B cell (primary cell): Measurements from ENCODE around the gene TSEN15. TPM values are rescaled to one million over a fixed set of nuclear protein-coding genes. Genes with fewer than 3 reads are reported as not detected.

ENCODE experiments used
- ATAC-seq: fragments of 200-7000 bp; cut with Tn5 transposase; one replicate; pipeline ENCODE4 v1.10.0; 2021; ENCODE audit warnings: low read depth, mild to moderate bottlenecking, moderate number of reproducible peaks, moderate library complexity
- CTCF ChIA-PET: fragments of 350-600 bp; sonication (Branson Sonifier 250); formaldehyde crosslinking; loops from one replicate; lab custom pipeline; 2021; ENCODE audit warnings: antibody characterized with exemption, inconsistent platforms; lab: Charles Lee
- POLR2A ChIA-PET: fragments of 350-600 bp; sonication (Branson Sonifier 250); formaldehyde crosslinking; loops from one replicate; lab custom pipeline; 2021; ENCODE audit warnings: antibody characterized with exemption; lab: Charles Lee
- DNase-seq: peaks from one replicate; pipeline ENCODE4 v3.0.0; 2013
- H2AFZ ChIP-seq: 2 replicates; pipeline ENCODE4 v1.6.1; 2012; ENCODE audit warnings: mild to moderate bottlenecking, low read depth, low read length; ENCODE audit not compliant: insufficient read depth, poor library complexity, severe bottlenecking
- H3K27ac ChIP-seq, 2 donors: 1 replicate in 1 of 2; 2 replicates in 1 of 2; pipeline ENCODE4 v1.5.1; 2012 to 2013; ENCODE audit warnings: low read length in 2 of 2, mild to moderate bottlenecking in 2 of 2, moderate library complexity in 1 of 2
- H3K27me3 ChIP-seq, 4 experiments: fragments of 200-600 bp in 1 of 4; sonication (generic) in 1 of 4; replicated peaks in 1 of 4; 1 replicate in 2 of 4; 2 replicates in 2 of 4; pipeline versions ENCODE4 v1.6.1 to v1.7.0; 2013 to 2016; ENCODE audit warnings: low read length in 3 of 4, mild to moderate bottlenecking in 2 of 4, mixed read lengths in 1 of 4, moderate library complexity in 1 of 4; ENCODE audit not compliant: insufficient read depth in 4 of 4, control insufficient read depth in 3 of 4; ENCODE audit errors: control extremely low read depth in 1 of 4
- H3K36me3 ChIP-seq, 2 experiments: replicated peaks in 1 of 2; 1 replicate in 1 of 2; 2 replicates in 1 of 2; pipeline versions ENCODE4 v1.6.1 to v1.7.1; 2013; ENCODE audit warnings: low read length in 1 of 2; ENCODE audit not compliant: insufficient read depth in 2 of 2, control insufficient read depth in 1 of 2; ENCODE audit errors: control extremely low read depth in 1 of 2, extremely low read depth in 1 of 2
- H3K4me1 ChIP-seq, 2 donors: fragments of 200-600 bp in 1 of 2; sonication (generic) in 1 of 2; 1 replicate in 1 of 2; 2 replicates in 1 of 2; pipeline versions ENCODE4 v1.5.1 to v1.6.1; 2013 to 2017; ENCODE audit warnings: low read length in 2 of 2; ENCODE audit not compliant: control insufficient read depth in 2 of 2, insufficient read depth in 2 of 2
- H3K4me2 ChIP-seq: replicated peaks from 2 replicates; pipeline ENCODE3; 2012; ENCODE audit warnings: mild to moderate bottlenecking, low read depth, low read length; ENCODE audit not compliant: poor library complexity, severe bottlenecking
- H3K4me3 ChIP-seq, 5 experiments: fragments of 200-600 bp in 1 of 5; sonication (generic) in 1 of 5; 1 replicate in 3 of 5; 2 replicates in 2 of 5; pipeline versions ENCODE4 v1.5.1 to v1.7.0; 2011 to 2016; ENCODE audit warnings: low read length in 4 of 5, mild to moderate bottlenecking in 4 of 5, low read depth in 2 of 5, control low read depth in 1 of 5, moderate library complexity in 1 of 5; ENCODE audit not compliant: insufficient read depth in 1 of 5; ENCODE audit errors: control extremely low read depth in 1 of 5, extremely low read depth in 1 of 5
- H3K79me2 ChIP-seq: fragments of 200-600 bp; sonication (generic); one replicate; pipeline ENCODE4 v1.6.0; 2016; ENCODE audit warnings: low read length; ENCODE audit not compliant: control insufficient read depth, insufficient read depth
- H3K9ac ChIP-seq: fragments of 200-600 bp; sonication (generic); 2 replicates; pipeline ENCODE4 v1.6.1; 2017; ENCODE audit warnings: mild to moderate bottlenecking, low read length, moderate library complexity
- H3K9me3 ChIP-seq, 3 donors: one replicate each; pipeline versions ENCODE4 v1.6.1 to v1.7.1; 2013; ENCODE audit warnings: low read length in 2 of 3; ENCODE audit not compliant: control insufficient read depth in 2 of 3, insufficient read depth in 1 of 3; ENCODE audit errors: control extremely low read depth in 1 of 3
- H4K20me1 ChIP-seq: 2 replicates; pipeline ENCODE4 v1.6.0; 2012; ENCODE audit warnings: mild to moderate bottlenecking, low read length; ENCODE audit not compliant: insufficient read depth, control insufficient read depth, poor library complexity, severe bottlenecking
- H3K27ac Mint-ChIP-seq: one replicate; pipeline ENCODE4 v1.8.0; 2021; ENCODE audit warnings: mixed read lengths
- H3K27me3 Mint-ChIP-seq: one replicate; pipeline ENCODE4 v1.8.0; 2021; ENCODE audit warnings: mixed read lengths
- H3K4me1 Mint-ChIP-seq: one replicate; pipeline ENCODE4 v1.8.0; 2021; ENCODE audit warnings: mixed read lengths
- H3K4me3 Mint-ChIP-seq: one replicate; pipeline ENCODE4 v1.8.0; 2021; ENCODE audit warnings: mixed read lengths
- H3K9me3 Mint-ChIP-seq: one replicate; pipeline ENCODE4 v1.8.0; 2022; ENCODE audit warnings: mixed read lengths; ENCODE audit not compliant: insufficient read depth
- EZH2 ChIP-seq: IDR thresholded peaks from 2 replicates; pipeline ENCODE4 v1.6.1; 2012; ENCODE audit warnings: borderline replicate concordance, low read depth, mild to moderate bottlenecking, moderate library complexity, low read length; ENCODE audit not compliant: insufficient read depth, poor library complexity, severe bottlenecking
- WGBS: methylation state at CpG from one replicate; pipeline ENCODE4 v1.1.5; 2013; ENCODE audit warnings: missing lambda C conversion rate; ENCODE audit not compliant: insufficient coverage; 5-methylcytosine and 5-hydroxymethylcytosine counted together
- intact Hi-C: fragments of 100-400 bp; cut with micrococcal nuclease; formaldehyde crosslinking; loops from one replicate; pipeline ENCODE4 v1.10.0; 2022
- polyA plus RNA-seq: library from polyadenylated mRNA; depleted of rRNA; stranded (reverse); fragments of >200 nt; gene quantifications from 2 replicates; pipeline ENCODE4 v1.2.3, GENCODE V29; 2012
- total RNA-seq, 2 donors: library from RNA; stranded (reverse); fragments of 120-200 nt in 1 of 2; gene quantifications; 1 replicate in 1 of 2; 2 replicates in 1 of 2; pipeline versions ENCODE4 v1.2.3 to v1.2.4, GENCODE V29; 2013 to 2022
- TF ChIP-seq, protein P1 (sequence below): fragments of 200-600 bp; IDR thresholded peaks from one replicate; pipeline ENCODE4 v1.8.0; 2022; ENCODE audit warnings: antibody characterized with exemption, mild to moderate bottlenecking

The TSEN15 gene
- total and polyA plus RNA-seq, 2 donors (not counting 1 experiment from before 2014, with no cell fraction given) = 15.5 to 25.2 TPM

DNA sequence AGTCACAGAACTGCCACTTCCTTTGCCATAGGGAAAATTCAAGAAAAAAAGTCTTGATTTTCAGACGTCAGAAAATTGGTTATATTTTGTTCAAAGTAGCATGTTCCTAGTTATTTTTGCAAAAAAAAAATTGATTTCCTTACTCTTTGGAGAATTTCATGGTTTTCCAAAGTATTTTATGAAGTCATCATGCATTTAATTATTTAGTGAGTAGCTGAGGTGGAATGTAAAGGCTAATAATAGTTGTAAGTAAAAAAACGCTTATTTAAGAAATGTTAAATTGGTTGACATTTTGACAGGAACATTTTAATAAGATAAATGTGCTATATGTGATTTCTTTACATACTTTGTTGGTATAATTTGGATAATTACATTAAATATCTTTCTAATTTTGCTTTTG is 20.8 kb downstream of the TSEN15 start:
- Histone ChIP-seq H3K4me2 (no peak overlapping the region), H3K27me3 (no peaks in the 10 kb centered on the region), H3K27ac (no peak overlapping the region), H3K4me1 (no peaks in the 10 kb centered on the region), H3K4me3 (no peak overlapping the region), H4K20me1 (no peaks in the 10 kb centered on the region), H3K79me2 (no peaks in the 10 kb centered on the region), H2AFZ (no peak overlapping the region), H3K9ac (no peak overlapping the region), H3K9me3 (no peaks in the 10 kb centered on the region), H3K36me3 (no peaks in the 10 kb centered on the region)
- TF ChIP-seq, protein P1, sequence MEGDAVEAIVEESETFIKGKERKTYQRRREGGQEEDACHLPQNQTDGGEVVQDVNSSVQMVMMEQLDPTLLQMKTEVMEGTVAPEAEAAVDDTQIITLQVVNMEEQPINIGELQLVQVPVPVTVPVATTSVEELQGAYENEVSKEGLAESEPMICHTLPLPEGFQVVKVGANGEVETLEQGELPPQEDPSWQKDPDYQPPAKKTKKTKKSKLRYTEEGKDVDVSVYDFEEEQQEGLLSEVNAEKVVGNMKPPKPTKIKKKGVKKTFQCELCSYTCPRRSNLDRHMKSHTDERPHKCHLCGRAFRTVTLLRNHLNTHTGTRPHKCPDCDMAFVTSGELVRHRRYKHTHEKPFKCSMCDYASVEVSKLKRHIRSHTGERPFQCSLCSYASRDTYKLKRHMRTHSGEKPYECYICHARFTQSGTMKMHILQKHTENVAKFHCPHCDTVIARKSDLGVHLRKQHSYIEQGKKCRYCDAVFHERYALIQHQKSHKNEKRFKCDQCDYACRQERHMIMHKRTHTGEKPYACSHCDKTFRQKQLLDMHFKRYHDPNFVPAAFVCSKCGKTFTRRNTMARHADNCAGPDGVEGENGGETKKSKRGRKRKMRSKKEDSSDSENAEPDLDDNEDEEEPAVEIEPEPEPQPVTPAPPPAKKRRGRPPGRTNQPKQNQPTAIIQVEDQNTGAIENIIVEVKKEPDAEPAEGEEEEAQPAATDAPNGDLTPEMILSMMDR = no peak
- no peak for TF ChIP-seq EZH2
- DNase-seq (no peak), ATAC-seq (no peak)
- H3K4me1 Mint-ChIP-seq = no peaks in the 10 kb centered on the region
- no peaks in the 10 kb centered on the region for H3K27me3 Mint-ChIP-seq
- CTCF ChIA-PET = no interaction called here
- intact Hi-C loops = no loop called here
- WGBS = no CpG with 5 or more reads among the region's 2 CpGs
- H3K9me3 Mint-ChIP-seq = no peaks in the 10 kb centered on the region
- POLR2A ChIA-PET = no interaction called here
- no peak overlapping the region for H3K27ac Mint-ChIP-seq
- H3K4me3 Mint-ChIP-seq = no peak overlapping the region

DNA sequence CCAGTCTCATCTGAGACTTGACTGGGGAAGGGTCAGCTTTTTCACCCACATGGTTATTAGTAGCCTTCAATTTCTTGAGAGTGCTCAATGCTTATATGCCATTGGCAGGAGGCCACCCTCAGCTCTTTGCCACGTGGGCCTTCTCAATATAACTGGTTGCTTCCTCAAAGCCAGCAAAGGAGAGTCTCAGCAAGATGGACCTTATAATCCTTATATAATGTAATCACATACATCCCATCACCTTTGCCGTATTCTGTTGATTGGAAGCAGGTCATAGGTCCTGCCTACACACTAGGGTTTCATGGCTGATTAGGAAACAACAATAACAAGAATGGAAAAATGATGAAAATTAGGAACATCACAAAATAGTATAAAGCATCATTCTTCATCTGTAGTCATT is 22.9 kb downstream of the TSEN15 start:
- Mint-ChIP-seq H3K27ac (no peak overlapping the region), H3K9me3 (no peaks in the 10 kb centered on the region), H3K27me3 (no peaks in the 10 kb centered on the region), H3K4me1 (no peaks in the 10 kb centered on the region), H3K4me3 (no peak overlapping the region)
- no peak overlapping the region for H2AFZ ChIP-seq
- H3K27ac ChIP-seq = no peak overlapping the region
- no peaks in the 10 kb centered on the region for H3K36me3 ChIP-seq
- ChIA-PET POLR2A (no interaction called here), CTCF (no interaction called here)
- no peaks in the 10 kb centered on the region for H3K4me1 ChIP-seq
- TF ChIP-seq, protein P1 = no peak
- no CpG with 5 or more reads among the region's 2 CpGs for WGBS
- H3K4me3 ChIP-seq = no peak overlapping the region
- intact Hi-C loops = no loop called here
- no peaks in the 10 kb centered on the region for H3K79me2 ChIP-seq
- DNase-seq (no peak), ATAC-seq (no peak)
- H3K4me2 ChIP-seq = no peak overlapping the region
- H4K20me1 ChIP-seq = no peaks in the 10 kb centered on the region
- H3K9me3 ChIP-seq = no peaks in the 10 kb centered on the region
- H3K27me3 ChIP-seq = no peaks in the 10 kb centered on the region
- no peak overlapping the region for H3K9ac ChIP-seq
